HUES6 (cell line): ENCODE results near the gene PCBD2.

Experiments
- H3K27ac ChIP-seq: 2 replicates; pipeline ENCODE4 v1.7.0; 2013; ENCODE audit warnings: low read depth, mild to moderate bottlenecking, low read length, inconsistent platforms
- H3K27me3 ChIP-seq: 2 replicates; pipeline ENCODE4 v1.6.1; 2013; ENCODE audit warnings: low read length; ENCODE audit not compliant: control insufficient read depth, insufficient read depth
- H3K36me3 ChIP-seq: 2 replicates; pipeline ENCODE4 v1.6.1; 2013; ENCODE audit warnings: low read length; ENCODE audit not compliant: control insufficient read depth, insufficient read depth
- H3K4me1 ChIP-seq: 2 replicates; pipeline ENCODE4 v1.6.1; 2013; ENCODE audit warnings: low read length; ENCODE audit not compliant: control insufficient read depth, insufficient read depth
- H3K4me3 ChIP-seq: 2 replicates; pipeline ENCODE4 v1.5.1; 2013; ENCODE audit warnings: low read depth, low read length
- H3K9ac ChIP-seq: one replicate; pipeline ENCODE4 v1.6.1; 2013; ENCODE audit warnings: mild to moderate bottlenecking, low read length
- H3K9me3 ChIP-seq: 2 replicates; pipeline ENCODE4 v1.6.1; 2013; ENCODE audit warnings: low read depth, low read length; ENCODE audit not compliant: control insufficient read depth, insufficient read depth

Gene PCBD2

GRCh38 chr5:134963098-134963497, 58.2 kb downstream of the PCBD2 start:
- Histone ChIP-seq H3K27me3 (no peaks in the 10 kb centered on the region), H3K4me3 (no peak overlapping the region), H3K9ac (no peak overlapping the region), H3K9me3 (no peaks in the 10 kb centered on the region), H3K36me3 (peaks cover 28% of the 10 kb centered on the region), H3K4me1 (peaks cover 12% of the 10 kb centered on the region), H3K27ac (no peak overlapping the region)

- no peak overlapping the region for H3K9ac ChIP-seq
- H3K4me3 ChIP-seq: no peak overlapping the region
- H3K27me3 ChIP-seq: no peaks in the 10 kb centered on the region
- H3K4me1 ChIP-seq: no peaks in the 10 kb centered on the region
- no peak overlapping the region for H3K27ac ChIP-seq
- peaks cover 25% of the 10 kb centered on the region for H3K36me3 ChIP-seq
- no peaks in the 10 kb centered on the region for H3K9me3 ChIP-seq
These were observed 59.7 kb downstream of the PCBD2 start for GRCh38 chr5:134964359-134965270.

- no peak overlapping the region for H3K27ac ChIP-seq
- no peaks in the 10 kb centered on the region for H3K4me1 ChIP-seq
- no peaks in the 10 kb centered on the region for H3K27me3 ChIP-seq
- no peak overlapping the region for H3K9ac ChIP-seq
- peaks cover 25% of the 10 kb centered on the region for H3K36me3 ChIP-seq
- no peaks in the 10 kb centered on the region for H3K9me3 ChIP-seq
- no peak overlapping the region for H3K4me3 ChIP-seq
These were observed 60.4 kb downstream of the PCBD2 start for GRCh38 chr5:134965271-134965825.

GRCh38 chr5:134967607-134968006, 62.7 kb downstream of the PCBD2 start, which contains the start of gene CATSPER3:
CATSPER3 (plus strand) TSS chr5:134967907; CDS start chr5:134967992, 85 bp downstream.
- Histone ChIP-seq H3K4me3 (no peak within 1 kb of the TSS), H3K9me3 (no peaks in the 10 kb centered on the region), H3K36me3 (peaks cover 16% of the 10 kb centered on the region), H3K9ac (no peak within 1 kb of the TSS), H3K27ac (no peak within 1 kb of the TSS), H3K27me3 (no peaks in the 10 kb centered on the region), H3K4me1 (no peaks in the 10 kb centered on the region)

GRCh38 chr5:134968055-134968454, 63.1 kb downstream of the PCBD2 start:
- no peak overlapping the region for H3K27ac ChIP-seq
- no peak overlapping the region for H3K9ac ChIP-seq
- H3K4me3 ChIP-seq: no peak overlapping the region

GRCh38 chr5:134969166-134969565, 64.2 kb downstream of the PCBD2 start:
- H3K4me3 ChIP-seq: no peak overlapping the region
- no peaks in the 10 kb centered on the region for H3K9me3 ChIP-seq
- no peaks in the 10 kb centered on the region for H3K4me1 ChIP-seq
- no peak overlapping the region for H3K9ac ChIP-seq
- peaks cover 10% of the 10 kb centered on the region for H3K36me3 ChIP-seq
- H3K27ac ChIP-seq: no peak overlapping the region
- no peaks in the 10 kb centered on the region for H3K27me3 ChIP-seq

More at GRCh38 chr5:134968055-134968454, 63.1 kb downstream of the PCBD2 start:
- Histone ChIP-seq H3K4me1 (no peaks in the 10 kb centered on the region), H3K9me3 (no peaks in the 10 kb centered on the region), H3K27me3 (no peaks in the 10 kb centered on the region), H3K36me3 (peaks cover 12% of the 10 kb centered on the region)

GRCh38 chr5:134975078-134975715, 70.3 kb downstream of the PCBD2 start:
- Histone ChIP-seq H3K9ac (no peak overlapping the region), H3K27me3 (no peaks in the 10 kb centered on the region), H3K27ac (no peak overlapping the region), H3K36me3 (no peaks in the 10 kb centered on the region; the same call in 1 of the 2 replicates), H3K4me3 (no peak overlapping the region), H3K4me1 (no peaks in the 10 kb centered on the region), H3K9me3 (peaks cover 48% of the 10 kb centered on the region)

GRCh38 chr5:134975843-134976242, 70.9 kb downstream of the PCBD2 start:
- Histone ChIP-seq H3K4me3 (no peak overlapping the region), H3K9ac (no peak overlapping the region), H3K36me3 (no peaks in the 10 kb centered on the region; the same call in 1 of the 2 replicates), H3K27ac (no peak overlapping the region), H3K4me1 (no peaks in the 10 kb centered on the region), H3K27me3 (no peaks in the 10 kb centered on the region), H3K9me3 (peaks cover 52% of the 10 kb centered on the region)

GRCh38 chr5:134976841-134977240, 71.9 kb downstream of the PCBD2 start:
- Histone ChIP-seq H3K9ac (no peak overlapping the region), H3K36me3 (no peaks in the 10 kb centered on the region; the same call in 1 of the 2 replicates), H3K9me3 (peaks cover 56% of the 10 kb centered on the region), H3K27ac (no peak overlapping the region), H3K27me3 (no peaks in the 10 kb centered on the region), H3K4me1 (no peaks in the 10 kb centered on the region), H3K4me3 (no peak overlapping the region)

GRCh38 chr5:134979416-134979815, 74.5 kb downstream of the PCBD2 start:
- Histone ChIP-seq H3K9ac (no peak overlapping the region), H3K27me3 (no peaks in the 10 kb centered on the region), H3K4me3 (no peak overlapping the region), H3K27ac (no peak overlapping the region), H3K4me1 (no peaks in the 10 kb centered on the region), H3K9me3 (peaks cover 77% of the 10 kb centered on the region), H3K36me3 (no peaks in the 10 kb centered on the region; the same call in 1 of the 2 replicates)

GRCh38 chr5:134982230-134982629, 77.3 kb downstream of the PCBD2 start:
- no peak overlapping the region for H3K9ac ChIP-seq
- no peaks in the 10 kb centered on the region for H3K27me3 ChIP-seq
- no peaks in the 10 kb centered on the region for H3K36me3 ChIP-seq
- no peaks in the 10 kb centered on the region for H3K4me1 ChIP-seq
- no peak overlapping the region for H3K27ac ChIP-seq
- H3K9me3 ChIP-seq: peaks cover 50% of the 10 kb centered on the region
- no peak overlapping the region for H3K4me3 ChIP-seq
